Psoas muscle (tissue), 8 donors: ENCODE results near the gene RHD. TPM values are rescaled to one million over a fixed set of nuclear protein-coding genes. Genes with fewer than 3 reads are reported as not detected.
"Not testable (repeated sequence)": the region's sequence is repeated elsewhere in the genome, so short reads cannot be mapped to it uniquely, and the experiment has no call there.

ENCODE experiments used
- ATAC-seq, 4 donors: fragments of 200-7000 bp; cut with Tn5 transposase; one replicate each; pipeline ENCODE4 v1.9.1; 2020; ENCODE audit warnings: moderate library complexity in 3 of 4, mild to moderate bottlenecking in 2 of 4
- DNase-seq, 2 donors: peaks; one replicate each; pipeline ENCODE4 v3.0.0-alpha.2; 2020
- H3K27ac ChIP-seq: fragments of 200-600 bp; one replicate; pipeline ENCODE4 v1.8.0; 2022
- H3K27me3 ChIP-seq, 3 donors: fragments of 200-600 bp in 1 of 3; one replicate each; pipeline versions ENCODE4 v1.6.1 to v1.8.0; 2013 to 2022; ENCODE audit warnings: low read length in 2 of 3, mild to moderate bottlenecking in 2 of 3, moderate library complexity in 1 of 3; ENCODE audit not compliant: insufficient read depth in 3 of 3
- H3K36me3 ChIP-seq, 2 donors: fragments of 200-600 bp in 1 of 2; one replicate each; pipeline versions ENCODE4 v1.6.1 to v1.8.0; 2013 to 2022; ENCODE audit warnings: low read depth in 1 of 2, mild to moderate bottlenecking in 1 of 2, moderate library complexity in 1 of 2; ENCODE audit not compliant: insufficient read depth in 1 of 2
- H3K4me1 ChIP-seq: fragments of 200-600 bp; one replicate; pipeline ENCODE4 v1.8.0; 2022
- H3K4me3 ChIP-seq: fragments of 200-600 bp; one replicate; pipeline ENCODE4 v1.8.0; 2022; ENCODE audit warnings: mild to moderate bottlenecking
- H3K9me3 ChIP-seq: fragments of 200-600 bp; one replicate; pipeline ENCODE4 v1.8.0; 2022
- WGBS, 3 donors: extraction: QIAGEN DNeasy Blood & Tissue Kit; methylation state at CpG; one replicate each; pipeline versions ENCODE4 v1.1.6 to v1.1.7; 2013; 5-methylcytosine and 5-hydroxymethylcytosine counted together
- intact Hi-C, 2 donors: fragments of 100-400 bp; cut with DNase I; formaldehyde crosslinking; loops; one replicate each; pipeline versions ENCODE4 v1.11.0 to v1.14.2; 2022
- polyA plus RNA-seq, 3 donors: library from polyadenylated mRNA; stranded (reverse); fragments of 200-250 nt; gene quantifications; one replicate each; pipeline ENCODE4 v1.2.3, GENCODE V29; 2013
- total RNA-seq, 4 donors: library from RNA; stranded (reverse); fragmentation: NEBNext Ultra II Directional in 2 of 4; extraction: Animal tissue kit (Norgen Biotek cat#: 25700) in 2 of 4; gene quantifications; one replicate each; pipeline versions ENCODE4 v1.2.1 to v1.2.4, GENCODE V29; 2021 to 2023
- donor health status: healthy with polysubstance abuse.
- donor health status: DM: no; HTN: no; CAD: no; lungs with moderate emphysema.
- donor health status: Bipolar disorder and iron deficiency.
- donor health status: healthy.
- donor health status: DM: yes; HTN: yes; CAD: no.
- donor health status: DM: no; HTN: no; CAD: no.
- donor health status: DM: no; HTN: no; CAD: no.
- donor health status: DM: yes; HTN: yes; CAD: no.

The RHD gene
- total and polyA plus RNA-seq, 7 donors: 0.12 TPM; not detected in 6

- intact Hi-C loops, ATAC-seq: not testable (repeated sequence)
- WGBS, 3 donors: 70 to 89% (median 83%) methylated on average over 3 of the region's 3 CpGs
Observed at GRCh38 chr1:25302330-25302729, 30.0 kb downstream of the RHD start.

GRCh38 chr1:25304936-25305335, 32.6 kb downstream of the RHD start:
- H3K27me3 ChIP-seq, H3K27ac ChIP-seq, H3K36me3 ChIP-seq, DNase-seq, H3K4me1 ChIP-seq, H3K4me3 ChIP-seq, H3K9me3 ChIP-seq, intact Hi-C loops: not testable (repeated sequence)
- peak in 2 of 4 donors; percentile 64 to 71 for ATAC-seq
- 56 to 65% (median 63%) methylated on average over 4 of the region's 4 CpGs for WGBS, 3 donors

More at GRCh38 chr1:25302330-25302729, 30.0 kb downstream of the RHD start:
- not testable (repeated sequence) for H3K9me3 ChIP-seq, H3K27me3 ChIP-seq, H3K27ac ChIP-seq, H3K4me3 ChIP-seq, H3K36me3 ChIP-seq, H3K4me1 ChIP-seq, DNase-seq

- H3K9me3 ChIP-seq, ATAC-seq, H3K4me1 ChIP-seq, H3K27me3 ChIP-seq, H3K4me3 ChIP-seq, DNase-seq, H3K36me3 ChIP-seq, H3K27ac ChIP-seq, intact Hi-C loops: not testable (repeated sequence)
- no CpG with 5 or more reads among the region's 1 CpG for WGBS, 3 donors
Observed at GRCh38 chr1:25308168-25308567, 35.9 kb downstream of the RHD start.

DNA sequence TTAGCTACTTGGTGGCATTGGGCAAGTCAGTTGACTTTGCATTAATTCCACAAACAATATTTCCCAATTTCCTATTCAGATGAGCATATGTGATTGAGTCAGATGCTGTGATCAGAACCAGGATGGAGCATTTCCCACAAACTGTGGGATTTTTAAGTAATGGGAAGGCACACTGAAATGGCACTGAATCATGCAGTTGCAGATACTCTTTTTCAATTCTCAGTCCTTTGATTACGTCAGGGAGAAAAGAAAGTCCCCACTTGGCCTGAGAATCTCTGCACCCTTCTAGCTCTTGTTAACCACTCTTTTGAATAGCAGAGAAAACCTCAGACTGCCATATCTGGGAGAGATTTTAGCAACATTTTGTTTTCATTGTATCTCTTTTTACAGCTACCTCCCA, 36.8 kb downstream of the RHD start:
- WGBS, 3 donors: 82 to 93% (median 88%) methylated on average over 1 of the region's 1 CpG
- H3K27ac ChIP-seq, H3K4me1 ChIP-seq, intact Hi-C loops, DNase-seq, H3K9me3 ChIP-seq, H3K4me3 ChIP-seq, H3K27me3 ChIP-seq, ATAC-seq, H3K36me3 ChIP-seq: not testable (repeated sequence)

- H3K9me3 ChIP-seq, intact Hi-C loops, H3K27me3 ChIP-seq, H3K4me1 ChIP-seq, H3K4me3 ChIP-seq, H3K36me3 ChIP-seq, DNase-seq, ATAC-seq, H3K27ac ChIP-seq: not testable (repeated sequence)
- 89 to 96% (median 95%) methylated on average over 1 of the region's 1 CpG for WGBS, 3 donors
Observed at GRCh38 chr1:25309486-25309885, 37.2 kb downstream of the RHD start.

GRCh38 chr1:25312806-25313470, 40.6 kb downstream of the RHD start:
- ATAC-seq, DNase-seq, intact Hi-C loops: not testable (repeated sequence)

GRCh38 chr1:25320314-25320938, 48.1 kb downstream of the RHD start:
- H3K27me3 ChIP-seq, intact Hi-C loops, H3K4me1 ChIP-seq, H3K9me3 ChIP-seq, H3K4me3 ChIP-seq, H3K36me3 ChIP-seq, DNase-seq: not testable (repeated sequence)
- 34 to 50% (median 38%) methylated on average over 9 of the region's 9 CpGs for WGBS, 3 donors
- H3K27ac ChIP-seq: peak overlapping the region; percentile 55
- ATAC-seq: peak in 3 of 4 donors; percentile 75 to 82 (median 78)

More at GRCh38 chr1:25312806-25313470, 40.6 kb downstream of the RHD start:
- not testable (repeated sequence) for H3K27ac ChIP-seq, H3K9me3 ChIP-seq, H3K4me1 ChIP-seq, H3K27me3 ChIP-seq, H3K4me3 ChIP-seq, H3K36me3 ChIP-seq

GRCh38 chr1:25322127-25322526, 49.8 kb downstream of the RHD start:
- H3K9me3 ChIP-seq, intact Hi-C loops, H3K4me1 ChIP-seq, H3K4me3 ChIP-seq, H3K27me3 ChIP-seq, H3K27ac ChIP-seq, ATAC-seq, DNase-seq, H3K36me3 ChIP-seq: not testable (repeated sequence)
- WGBS, 3 donors: 86 to 92% (median 90%) methylated on average over 8 of the region's 9 CpGs

- peak in 3 of 4 donors; percentile 50 to 54 (median 51) for ATAC-seq
Observed at GRCh38 chr1:25324407-25324806, 52.1 kb downstream of the RHD start.

DNA sequence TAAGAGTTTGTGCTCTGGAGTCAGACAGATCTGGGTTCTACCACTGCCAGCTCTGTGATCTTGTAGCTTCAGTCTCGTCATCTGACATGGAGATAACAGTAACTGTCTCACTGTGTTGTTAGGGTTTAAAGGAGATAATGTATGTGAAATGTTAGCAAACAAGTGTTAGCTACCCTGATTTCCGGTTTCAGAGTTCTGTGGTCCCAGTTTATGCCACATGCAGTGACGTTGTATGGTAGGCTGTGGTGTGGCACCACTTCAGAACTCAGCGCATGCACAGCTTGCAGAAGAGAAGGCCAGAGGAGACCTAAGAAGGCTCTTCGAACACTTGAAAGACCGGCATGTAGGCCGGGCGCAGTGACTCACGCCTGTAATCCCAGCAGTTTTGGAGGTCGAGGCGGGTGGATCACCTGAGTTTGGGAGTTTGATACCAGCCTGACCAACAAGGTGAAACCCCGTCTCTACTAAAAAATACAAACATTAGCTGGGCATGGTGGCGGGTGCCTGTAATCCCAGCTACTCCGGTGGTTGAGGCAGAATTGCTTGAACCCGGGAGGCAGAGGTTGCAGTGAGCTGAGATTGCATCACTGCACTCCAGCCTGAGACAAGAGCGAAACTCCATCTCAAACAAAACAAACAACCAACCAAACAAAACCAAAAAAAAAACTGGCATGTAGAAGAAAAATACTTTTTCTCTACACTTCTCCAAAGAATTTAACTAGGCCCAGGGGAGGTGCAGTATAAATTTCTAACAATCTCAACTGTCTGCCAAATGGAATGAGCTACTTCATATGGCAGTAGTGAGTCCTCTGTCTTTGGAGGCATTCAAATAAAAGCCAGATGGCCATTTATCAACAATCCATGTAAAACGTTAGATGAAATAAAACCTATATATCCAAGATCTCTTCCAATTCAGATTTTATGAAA, 55.8 kb downstream of the RHD start:
- H3K36me3 ChIP-seq, H3K4me3 ChIP-seq, H3K4me1 ChIP-seq, DNase-seq, H3K27ac ChIP-seq, intact Hi-C loops, H3K9me3 ChIP-seq, H3K27me3 ChIP-seq: not testable (repeated sequence)
- ATAC-seq: peak in 1 of 4 donors; percentile 43
- WGBS, 3 donors: no CpG with 5 or more reads among the region's 17 CpGs

More at GRCh38 chr1:25324407-25324806, 52.1 kb downstream of the RHD start:
- intact Hi-C loops, H3K27ac ChIP-seq, H3K36me3 ChIP-seq, H3K4me3 ChIP-seq, H3K27me3 ChIP-seq, H3K4me1 ChIP-seq, H3K9me3 ChIP-seq, DNase-seq: not testable (repeated sequence)
- WGBS, 3 donors: 53 to 63% (median 60%) methylated on average over 3 of the region's 3 CpGs

DNA sequence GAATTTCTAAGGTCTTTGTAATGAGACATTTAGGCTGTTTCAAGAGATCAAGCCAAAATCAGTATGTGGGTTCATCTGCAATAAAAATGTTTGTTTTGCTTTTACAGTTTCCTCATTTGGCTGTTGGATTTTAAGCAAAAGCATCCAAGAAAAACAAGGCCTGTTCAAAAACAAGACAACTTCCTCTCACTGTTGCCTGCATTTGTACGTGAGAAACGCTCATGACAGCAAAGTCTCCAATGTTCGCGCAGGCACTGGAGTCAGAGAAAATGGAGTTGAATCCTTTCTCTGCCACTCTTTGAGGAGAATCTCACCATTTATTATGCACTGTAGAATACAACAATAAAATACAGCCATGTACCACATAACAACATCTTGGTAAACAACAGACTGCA, 56.5 kb downstream of the RHD start:
- H3K4me1 ChIP-seq, H3K9me3 ChIP-seq, intact Hi-C loops, DNase-seq, H3K27ac ChIP-seq, H3K27me3 ChIP-seq, H3K4me3 ChIP-seq, H3K36me3 ChIP-seq, ATAC-seq: not testable (repeated sequence)
- 51 to 74% (median 66%) methylated on average over 4 of the region's 4 CpGs for WGBS, 3 donors
